ENCODE measurements around the gene CRELD2. TPM values are rescaled to one million over a fixed set of nuclear protein-coding genes. Genes with fewer than 3 reads are reported as not detected.

The CRELD2 gene
- total and polyA plus RNA-seq, 2 of the 13 experiments (the other 11 are each of a cell fraction or from before 2014, with no cell fraction given) = 17.2 to 44.7 TPM

- 0 out of 2 replicates have a peak, but pooled peaks have one; percentile 28 for TF ChIP-seq E2F5 (CRISPR knock-in tag; conservative IDR thresholded peaks at IDR 0.05)
- TF ChIP-seq HNF1B (CRISPR knock-in tag; IDR thresholded peaks at IDR 0.05) = peak; percentile 20; the same call in 1 of the 2 replicates
- TF ChIP-seq ATF4 (CRISPR knock-in tag; IDR thresholded peaks at IDR 0.05) = no peak
- TF ChIP-seq POLR2G (IDR thresholded peaks at IDR 0.05; ENCODE audit: low read depth, low read length) = peak; percentile 59
- peak; percentile 58; the same call in 1 of the 2 replicates for TF ChIP-seq PHF8 (CRISPR knock-in tag; IDR thresholded peaks at IDR 0.05)
- no peak for TF ChIP-seq NCOA1 (CRISPR knock-in tag; IDR thresholded peaks at IDR 0.05)
- no peak for TF ChIP-seq TRAFD1 (CRISPR knock-in tag; IDR thresholded peaks at IDR 0.05; ENCODE audit: borderline replicate concordance)
- peak; percentile 19 for TF ChIP-seq IKZF5 (CRISPR knock-in tag; IDR thresholded peaks at IDR 0.05)
- TF ChIP-seq CSRNP1 (CRISPR knock-in tag; IDR thresholded peaks at IDR 0.05) = peak; percentile 78; the same call in 1 of the 2 replicates
- peak; percentile 59; the same call in 1 of the 2 replicates for TF ChIP-seq BCL3 (CRISPR knock-in tag; IDR thresholded peaks at IDR 0.05)
- no peak; the same call in 1 of the 2 replicates for TF ChIP-seq RORA (CRISPR knock-in tag; IDR thresholded peaks at IDR 0.05)
- TF ChIP-seq KMT2A (CRISPR knock-in tag; IDR thresholded peaks at IDR 0.05) = no peak
- TF ChIP-seq SALL1 (CRISPR knock-in tag; IDR thresholded peaks at IDR 0.05) = peak; percentile 81
- TF ChIP-seq ZNF75D (CRISPR knock-in tag; IDR thresholded peaks at IDR 0.05; ENCODE audit: borderline replicate concordance) = no peak
- TF ChIP-seq ZSCAN9 (CRISPR knock-in tag; IDR thresholded peaks at IDR 0.05; ENCODE audit: borderline replicate concordance) = peak; percentile 62; the same call in 1 of the 2 replicates
- peak; percentile 24; the same call in 1 of the 2 replicates for TF ChIP-seq ARNTL (CRISPR knock-in tag; IDR thresholded peaks at IDR 0.05)
- TF ChIP-seq TEAD3 (CRISPR knock-in tag; optimal IDR thresholded peaks at IDR 0.05; ENCODE audit: borderline replicate concordance) = peak; percentile 66
- peak; percentile 47; the same call in 1 of the 2 replicates for TF ChIP-seq NR1H2 (CRISPR knock-in tag; IDR thresholded peaks at IDR 0.05; ENCODE audit: borderline replicate concordance, low read depth)
These were observed 30.8 kb downstream of the CRELD2 start (continued) for GRCh38 chr22:49948958-49949913.

Data from HepG2 (cell line).